CD14-positive monocyte (primary cell): Measurements from ENCODE around the gene DDX10. TPM values are rescaled to one million over a fixed set of nuclear protein-coding genes. Genes with fewer than 3 reads are reported as not detected.

Source experiments
- DNase-seq, 3 donors: peaks; one replicate each; pipeline ENCODE4 v3.0.0-alpha.2; 2011 to 2022
- H2AFZ ChIP-seq: 2 replicates; pipeline ENCODE4 v1.6.0; 2012; ENCODE audit warnings: mild to moderate bottlenecking, low read depth, low read length, inconsistent platforms; ENCODE audit not compliant: insufficient read depth, poor library complexity, severe bottlenecking
- H3K27ac ChIP-seq, 2 donors: 1 replicate in 1 of 2; 2 replicates in 1 of 2; pipeline ENCODE4 v1.5.1; 2012 to 2013; ENCODE audit warnings: low read length in 2 of 2, control low read depth in 1 of 2, inconsistent platforms in 1 of 2, low read depth in 1 of 2, mild to moderate bottlenecking in 1 of 2
- H3K27me3 ChIP-seq, 2 donors: one replicate each; pipeline versions ENCODE4 v1.6.0 to v1.6.1; 2011 to 2013; ENCODE audit warnings: low read length in 2 of 2; ENCODE audit not compliant: control insufficient read depth in 2 of 2, insufficient read depth in 2 of 2
- H3K36me3 ChIP-seq, 2 donors: replicated peaks in 1 of 2; 1 replicate in 1 of 2; 2 replicates in 1 of 2; pipeline versions ENCODE4 v1.5.1 to v1.6.1; 2012 to 2013; ENCODE audit warnings: low read length in 2 of 2, control low read depth in 1 of 2, inconsistent platforms in 1 of 2, mild to moderate bottlenecking in 1 of 2; ENCODE audit not compliant: insufficient read depth in 2 of 2, control insufficient read depth in 1 of 2
- H3K4me1 ChIP-seq, 2 donors: 1 replicate in 1 of 2; 2 replicates in 1 of 2; pipeline versions ENCODE4 v1.5.1 to v1.6.1; 2012 to 2013; ENCODE audit warnings: low read length in 2 of 2, control low read depth in 1 of 2, inconsistent platforms in 1 of 2, mild to moderate bottlenecking in 1 of 2, moderate library complexity in 1 of 2; ENCODE audit not compliant: insufficient read depth in 2 of 2, control insufficient read depth in 1 of 2
- H3K4me2 ChIP-seq: replicated peaks from 2 replicates; pipeline ENCODE3; 2012; ENCODE audit warnings: low read length, moderate library complexity, mild to moderate bottlenecking; ENCODE audit not compliant: poor library complexity, severe bottlenecking; ENCODE audit errors: extremely low read depth
- H3K4me3 ChIP-seq, 3 experiments: fragments of 200-600 bp in 1 of 3; sonication (generic) in 1 of 3; replicated peaks in 1 of 3; 1 replicate in 2 of 3; 2 replicates in 1 of 3; pipeline ENCODE4 v1.5.1; 2011 to 2013; ENCODE audit warnings: low read length in 3 of 3, mild to moderate bottlenecking in 3 of 3, control low read depth in 2 of 3, low read depth in 2 of 3, inconsistent platforms in 1 of 3, moderate library complexity in 1 of 3
- H3K79me2 ChIP-seq: 2 replicates; pipeline ENCODE4 v1.6.0; 2012; ENCODE audit warnings: mild to moderate bottlenecking, control low read depth, inconsistent platforms, low read length, moderate library complexity; ENCODE audit not compliant: insufficient read depth
- H3K9ac ChIP-seq: 2 replicates; pipeline ENCODE4 v1.6.0; 2017; ENCODE audit warnings: low read length, mild to moderate bottlenecking; ENCODE audit not compliant: insufficient read depth, poor library complexity, severe bottlenecking
- H3K9me3 ChIP-seq, 2 donors: replicated peaks in 1 of 2; 1 replicate in 1 of 2; 2 replicates in 1 of 2; pipeline versions ENCODE4 v1.5.1 to v1.6.1; 2012 to 2013; ENCODE audit warnings: low read length in 2 of 2, control low read depth in 1 of 2; ENCODE audit not compliant: control insufficient read depth in 1 of 2, insufficient read depth in 1 of 2
- H4K20me1 ChIP-seq: 2 replicates; pipeline ENCODE4 v1.6.0; 2012; ENCODE audit warnings: mild to moderate bottlenecking, low read length, control low read depth, moderate library complexity; ENCODE audit not compliant: insufficient read depth
- H3K27ac Mint-ChIP-seq, 7 donors: one replicate each; pipeline ENCODE4 v1.8.0; 2020; ENCODE audit warnings: mild to moderate bottlenecking in 7 of 7, mixed read lengths in 7 of 7, moderate library complexity in 6 of 7, inconsistent platforms in 2 of 7
- H3K27me3 Mint-ChIP-seq, 3 donors: one replicate each; pipeline ENCODE4 v1.8.0; 2021 to 2022; ENCODE audit warnings: low read depth in 3 of 3, mild to moderate bottlenecking in 3 of 3, mixed read lengths in 3 of 3, moderate library complexity in 3 of 3, inconsistent platforms in 1 of 3
- H3K36me3 Mint-ChIP-seq, 2 donors: one replicate each; pipeline ENCODE4 v1.8.0; 2020; ENCODE audit warnings: mixed read lengths in 2 of 2, inconsistent platforms in 1 of 2, mild to moderate bottlenecking in 1 of 2
- H3K4me1 Mint-ChIP-seq: one replicate; pipeline ENCODE4 v1.8.0; 2020; ENCODE audit warnings: mild to moderate bottlenecking, mixed read lengths
- H3K4me3 Mint-ChIP-seq, 2 donors: one replicate each; pipeline ENCODE4 v1.8.0; 2020; ENCODE audit warnings: mild to moderate bottlenecking in 2 of 2, mixed read lengths in 2 of 2, moderate library complexity in 1 of 2
- H3K9me3 Mint-ChIP-seq, 7 donors: one replicate each; pipeline ENCODE4 v1.8.0; 2020 to 2022; ENCODE audit warnings: mixed read lengths in 7 of 7, mild to moderate bottlenecking in 6 of 7, moderate library complexity in 6 of 7, inconsistent platforms in 2 of 7
- WGBS: methylation state at CpG from one replicate; pipeline ENCODE4 v1.1.5; 2013; ENCODE audit warnings: missing lambda C conversion rate; ENCODE audit not compliant: insufficient coverage; 5-methylcytosine and 5-hydroxymethylcytosine counted together
- intact Hi-C, 2 donors: fragments of 100-400 bp; cut with micrococcal nuclease; formaldehyde crosslinking; loops; one replicate each; pipeline versions ENCODE4 v1.15.0 to v1.15.1; 2023
- polyA plus RNA-seq, 3 donors: library from polyadenylated mRNA; depleted of rRNA in 1 of 3; unstranded in 2 of 3; stranded (reverse) in 1 of 3; fragments of 300-500 nt in 2 of 3; fragments of >200 nt in 1 of 3; fragmentation: Illumina TruSeq in 2 of 3; gene quantifications; 1 replicate in 2 of 3; 2 replicates in 1 of 3; pipeline ENCODE4 v1.2.3, GENCODE V29; 2012 to 2021
- TF ChIP-seq, protein P1 (sequence below): fragments of 200-600 bp; IDR thresholded peaks from one replicate; pipeline ENCODE4 v1.8.0; 2022; ENCODE audit warnings: antibody characterized with exemption, mild to moderate bottlenecking

The DDX10 gene
- polyA plus RNA-seq, 3 donors, result 5.0 to 6.3 (median 5.3) TPM

GRCh38 chr11:108838792-108839105 is 173.9 kb downstream of the DDX10 start:
- Mint-ChIP-seq H3K27ac (peak overlapping the region in 2 of 7 donors; percentile 32 to 35), H3K9me3 (no peaks in the 10 kb centered on the region), H3K27me3 (no peaks in the 10 kb centered on the region), H3K36me3 (peaks cover 13 to 15% of the 10 kb centered on the region in 2 donors), H3K4me1 (peaks cover 4% of the 10 kb centered on the region), H3K4me3 (no peak overlapping the region)
- peak in 1 of 3 donors; percentile 4 for DNase-seq
- Histone ChIP-seq H3K4me3 (no peak overlapping the region), H3K9ac (no peak overlapping the region), H3K27ac (peak overlapping the region in 1 of 2 donors; percentile 2), H4K20me1 (no peaks in the 10 kb centered on the region), H3K9me3 (no peaks in the 10 kb centered on the region), H3K36me3 (no peaks in the 10 kb centered on the region), H3K79me2 (no peaks in the 10 kb centered on the region), H3K27me3 (no peaks in the 10 kb centered on the region), H3K4me2 (no peak overlapping the region), H3K4me1 (no peaks in the 10 kb centered on the region), H2AFZ (no peak overlapping the region)
- TF ChIP-seq, protein P1, sequence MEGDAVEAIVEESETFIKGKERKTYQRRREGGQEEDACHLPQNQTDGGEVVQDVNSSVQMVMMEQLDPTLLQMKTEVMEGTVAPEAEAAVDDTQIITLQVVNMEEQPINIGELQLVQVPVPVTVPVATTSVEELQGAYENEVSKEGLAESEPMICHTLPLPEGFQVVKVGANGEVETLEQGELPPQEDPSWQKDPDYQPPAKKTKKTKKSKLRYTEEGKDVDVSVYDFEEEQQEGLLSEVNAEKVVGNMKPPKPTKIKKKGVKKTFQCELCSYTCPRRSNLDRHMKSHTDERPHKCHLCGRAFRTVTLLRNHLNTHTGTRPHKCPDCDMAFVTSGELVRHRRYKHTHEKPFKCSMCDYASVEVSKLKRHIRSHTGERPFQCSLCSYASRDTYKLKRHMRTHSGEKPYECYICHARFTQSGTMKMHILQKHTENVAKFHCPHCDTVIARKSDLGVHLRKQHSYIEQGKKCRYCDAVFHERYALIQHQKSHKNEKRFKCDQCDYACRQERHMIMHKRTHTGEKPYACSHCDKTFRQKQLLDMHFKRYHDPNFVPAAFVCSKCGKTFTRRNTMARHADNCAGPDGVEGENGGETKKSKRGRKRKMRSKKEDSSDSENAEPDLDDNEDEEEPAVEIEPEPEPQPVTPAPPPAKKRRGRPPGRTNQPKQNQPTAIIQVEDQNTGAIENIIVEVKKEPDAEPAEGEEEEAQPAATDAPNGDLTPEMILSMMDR, result no peak
- WGBS, result no CpG with 5 or more reads among the region's 1 CpG
- intact Hi-C loops, result no loop called here

- no peak overlapping the region for H3K27ac ChIP-seq
- H3K9ac ChIP-seq, result no peak overlapping the region
- H3K4me2 ChIP-seq, result no peak overlapping the region
- H4K20me1 ChIP-seq, result no peaks in the 10 kb centered on the region
- no peaks in the 10 kb centered on the region for H3K79me2 ChIP-seq
- Mint-ChIP-seq H3K27ac (no peak overlapping the region), H3K4me3 (no peak overlapping the region), H3K27me3 (no peaks in the 10 kb centered on the region), H3K9me3 (no peaks in the 10 kb centered on the region), H3K36me3 (peaks cover 6 to 15% of the 10 kb centered on the region in 2 donors), H3K4me1 (no peaks in the 10 kb centered on the region)
- intact Hi-C loops, result no loop called here
- H2AFZ ChIP-seq, result no peak overlapping the region
- peaks cover 4 to 6% of the 10 kb centered on the region in 2 donors for H3K36me3 ChIP-seq
- TF ChIP-seq, protein P1, result no peak
- H3K27me3 ChIP-seq, result no peaks in the 10 kb centered on the region
- no peak overlapping the region for H3K4me3 ChIP-seq
- no peaks in the 10 kb centered on the region for H3K9me3 ChIP-seq
- no peaks in the 10 kb centered on the region for H3K4me1 ChIP-seq
- DNase-seq, result no peak
Measured at GRCh38 chr11:108846009-108846408, 181.1 kb downstream of the DDX10 start.
